Mesendoderm (in vitro differentiated cells): Measurements from ENCODE around the gene VTI1A.

Experiments
- DNase-seq: peaks from one replicate; pipeline ENCODE4 v3.0.0; 2013
- H2AK5ac ChIP-seq: 2 replicates; pipeline ENCODE4 v1.6.1; 2013; ENCODE audit warnings: low read length, inconsistent platforms
- H2BK120ac ChIP-seq: 2 replicates; pipeline ENCODE4 v1.6.1; 2013; ENCODE audit warnings: low read depth, mild to moderate bottlenecking, low read length, moderate library complexity, mixed read lengths
- H2BK15ac ChIP-seq: replicated peaks from 2 replicates; pipeline ENCODE4 v1.6.1; 2013; ENCODE audit warnings: low read depth, mild to moderate bottlenecking, moderate library complexity
- H2BK5ac ChIP-seq: 2 replicates; pipeline ENCODE4 v1.6.1; 2013; ENCODE audit warnings: low read length, inconsistent platforms
- H3K18ac ChIP-seq: 2 replicates; pipeline ENCODE4 v1.6.1; 2013; ENCODE audit warnings: mild to moderate bottlenecking, low read length, mixed read lengths
- H3K23ac ChIP-seq: one replicate; pipeline ENCODE4 v1.6.1; 2013; ENCODE audit warnings: low read length
- H3K27ac ChIP-seq: 2 replicates; pipeline ENCODE4 v1.5.1; 2013; ENCODE audit warnings: low read depth, mild to moderate bottlenecking, inconsistent platforms, low read length, moderate library complexity
- H3K27me3 ChIP-seq: 2 replicates; pipeline ENCODE4 v1.6.1; 2013; ENCODE audit warnings: low read length, control low read depth, mild to moderate bottlenecking, inconsistent platforms; ENCODE audit not compliant: insufficient read depth, poor library complexity
- H3K36me3 ChIP-seq: 2 replicates; pipeline ENCODE4 v1.6.1; 2013; ENCODE audit warnings: low read length, inconsistent platforms; ENCODE audit not compliant: control insufficient read depth, insufficient read depth
- H3K4ac ChIP-seq: one replicate; pipeline ENCODE4 v1.6.1; 2013; ENCODE audit warnings: low read depth, mild to moderate bottlenecking, low read length, moderate library complexity
- H3K4me1 ChIP-seq: 2 replicates; pipeline ENCODE4 v1.6.1; 2013; ENCODE audit warnings: low read depth, low read length, inconsistent platforms; ENCODE audit not compliant: control insufficient read depth
- H3K4me2 ChIP-seq: 2 replicates; pipeline ENCODE4 v1.6.1; 2013; ENCODE audit warnings: low read length
- H3K4me3 ChIP-seq: 2 replicates; pipeline ENCODE4 v1.5.1; 2013; ENCODE audit warnings: mild to moderate bottlenecking, low read length
- H3K56ac ChIP-seq: one replicate; pipeline ENCODE4 v1.6.1; 2013; ENCODE audit warnings: low read length
- H3K79me1 ChIP-seq: 2 replicates; pipeline ENCODE4 v1.6.1; 2013; ENCODE audit warnings: low read length, inconsistent platforms
- H3K79me2 ChIP-seq: 2 replicates; pipeline ENCODE4 v1.6.1; 2013; ENCODE audit warnings: mild to moderate bottlenecking, low read length; ENCODE audit not compliant: control insufficient read depth, insufficient read depth
- H3K9ac ChIP-seq: 2 replicates; pipeline ENCODE4 v1.6.1; 2013; ENCODE audit warnings: low read length, inconsistent platforms
- H4K5ac ChIP-seq: one replicate; pipeline ENCODE4 v1.6.1; 2013; ENCODE audit warnings: low read length
- H4K8ac ChIP-seq: one replicate; pipeline ENCODE4 v1.6.1; 2013; ENCODE audit warnings: low read depth, mild to moderate bottlenecking, control low read depth, low read length, moderate library complexity
- WGBS: extraction: QIAGEN DNeasy Blood & Tissue Kit; methylation state at CpG from one replicate; pipeline ENCODE4 v1.1.7; 2013; ENCODE audit warnings: low lambda C conversion rate, missing lambda C conversion rate; ENCODE audit not compliant: insufficient coverage; ENCODE audit errors: extremely low coverage; 5-methylcytosine and 5-hydroxymethylcytosine counted together

The VTI1A gene

GRCh38 chr10:112407696-112408095 lies 39.3 kb upstream of the VTI1A start:
- H2BK120ac ChIP-seq: no peak overlapping the region
- H3K9ac ChIP-seq: no peak overlapping the region
- no peak overlapping the region for H3K4ac ChIP-seq
- no peak overlapping the region for H3K18ac ChIP-seq
- no peaks in the 10 kb centered on the region for H3K79me1 ChIP-seq
- no peak for DNase-seq
- H3K4me1 ChIP-seq: no peaks in the 10 kb centered on the region
- no peak overlapping the region for H3K27ac ChIP-seq
- H3K79me2 ChIP-seq: no peaks in the 10 kb centered on the region
- H2AK5ac ChIP-seq: no peak overlapping the region
- no peak overlapping the region for H3K4me3 ChIP-seq
- H3K56ac ChIP-seq: no peak overlapping the region
- no peak overlapping the region for H2BK15ac ChIP-seq
- no peak overlapping the region for H4K5ac ChIP-seq
- no peak overlapping the region for H2BK5ac ChIP-seq
- no peak overlapping the region for H3K4me2 ChIP-seq
- no CpG with 5 or more reads among the region's 1 CpG for WGBS
- H3K23ac ChIP-seq: no peak overlapping the region
- no peaks in the 10 kb centered on the region for H3K36me3 ChIP-seq
- no peak overlapping the region for H4K8ac ChIP-seq
- H3K27me3 ChIP-seq: no peaks in the 10 kb centered on the region

GRCh38 chr10:112409299-112409698 lies 37.7 kb upstream of the VTI1A start:
- H2BK15ac ChIP-seq: no peak overlapping the region
- no peak overlapping the region for H3K27ac ChIP-seq
- no peak overlapping the region for H3K4me2 ChIP-seq
- no peaks in the 10 kb centered on the region for H3K4me1 ChIP-seq
- H3K9ac ChIP-seq: no peak overlapping the region
- H2BK5ac ChIP-seq: no peak overlapping the region
- H3K23ac ChIP-seq: no peak overlapping the region
- H3K36me3 ChIP-seq: no peaks in the 10 kb centered on the region
- no peak overlapping the region for H4K5ac ChIP-seq
- no peak overlapping the region for H3K18ac ChIP-seq
- DNase-seq: peak; percentile 30
- H3K79me1 ChIP-seq: no peaks in the 10 kb centered on the region
- H3K56ac ChIP-seq: no peak overlapping the region
- no peaks in the 10 kb centered on the region for H3K79me2 ChIP-seq
- no peak overlapping the region for H4K8ac ChIP-seq
- H3K27me3 ChIP-seq: no peaks in the 10 kb centered on the region
- no peak overlapping the region for H2BK120ac ChIP-seq
- WGBS: no CpG with 5 or more reads among the region's 2 CpGs
- H3K4me3 ChIP-seq: no peak overlapping the region
- no peak overlapping the region for H3K4ac ChIP-seq
- H2AK5ac ChIP-seq: no peak overlapping the region

GRCh38 chr10:112409755-112410154 lies 37.3 kb upstream of the VTI1A start:
- no peaks in the 10 kb centered on the region for H3K36me3 ChIP-seq
- H3K18ac ChIP-seq: no peak overlapping the region
- no peak overlapping the region for H2AK5ac ChIP-seq
- no peaks in the 10 kb centered on the region for H3K4me1 ChIP-seq
- no peak overlapping the region for H3K4me3 ChIP-seq
- no peaks in the 10 kb centered on the region for H3K79me1 ChIP-seq
- no peak overlapping the region for H3K9ac ChIP-seq
- no peaks in the 10 kb centered on the region for H3K27me3 ChIP-seq
- H4K5ac ChIP-seq: no peak overlapping the region
- no peak overlapping the region for H3K56ac ChIP-seq
- H3K23ac ChIP-seq: no peak overlapping the region
- no peak overlapping the region for H4K8ac ChIP-seq
- no peak for DNase-seq
- no peak overlapping the region for H2BK120ac ChIP-seq
- no peaks in the 10 kb centered on the region for H3K79me2 ChIP-seq
- no CpG with 5 or more reads among the region's 4 CpGs for WGBS
- no peak overlapping the region for H2BK5ac ChIP-seq
- no peak overlapping the region for H3K4me2 ChIP-seq
- H3K4ac ChIP-seq: no peak overlapping the region
- no peak overlapping the region for H2BK15ac ChIP-seq
- no peak overlapping the region for H3K27ac ChIP-seq

GRCh38 chr10:112412696-112413095 lies 34.3 kb upstream of the VTI1A start:
- Histone ChIP-seq H3K27ac (no peak overlapping the region), H3K9ac (no peak overlapping the region), H4K5ac (no peak overlapping the region), H2BK15ac (no peak overlapping the region), H3K36me3 (no peaks in the 10 kb centered on the region), H2BK5ac (no peak overlapping the region), H3K4me3 (no peak overlapping the region), H3K4me2 (no peak overlapping the region), H3K56ac (no peak overlapping the region), H3K27me3 (no peaks in the 10 kb centered on the region), H3K4me1 (no peaks in the 10 kb centered on the region), H4K8ac (no peak overlapping the region), H2BK120ac (no peak overlapping the region), H3K79me1 (no peaks in the 10 kb centered on the region), H3K18ac (no peak overlapping the region), H3K79me2 (no peaks in the 10 kb centered on the region), H2AK5ac (no peak overlapping the region), H3K4ac (no peak overlapping the region), H3K23ac (no peak overlapping the region)
- no CpG with 5 or more reads among the region's 2 CpGs for WGBS
- no peak for DNase-seq

GRCh38 chr10:112421731-112422130 lies 25.3 kb upstream of the VTI1A start:
- no peaks in the 10 kb centered on the region for H3K79me1 ChIP-seq
- no CpG with 5 or more reads among the region's 3 CpGs for WGBS
- H3K56ac ChIP-seq: no peak overlapping the region
- H2AK5ac ChIP-seq: no peak overlapping the region
- H2BK5ac ChIP-seq: no peak overlapping the region
- no peak overlapping the region for H3K18ac ChIP-seq
- no peak overlapping the region for H3K23ac ChIP-seq
- H2BK15ac ChIP-seq: no peak overlapping the region
- H4K8ac ChIP-seq: no peak overlapping the region
- no peak overlapping the region for H3K4me3 ChIP-seq
- no peak overlapping the region for H3K4ac ChIP-seq
- H3K4me2 ChIP-seq: no peak overlapping the region
- no peaks in the 10 kb centered on the region for H3K27me3 ChIP-seq
- H3K27ac ChIP-seq: no peak overlapping the region
- no peak overlapping the region for H4K5ac ChIP-seq
- H3K9ac ChIP-seq: no peak overlapping the region
- no peak for DNase-seq
- no peak overlapping the region for H2BK120ac ChIP-seq
- no peaks in the 10 kb centered on the region for H3K79me2 ChIP-seq
- no peaks in the 10 kb centered on the region for H3K36me3 ChIP-seq
- H3K4me1 ChIP-seq: no peaks in the 10 kb centered on the region

GRCh38 chr10:112424651-112425050 lies 22.4 kb upstream of the VTI1A start:
- Histone ChIP-seq H3K27me3 (no peaks in the 10 kb centered on the region), H3K23ac (no peak overlapping the region), H3K4me2 (no peak overlapping the region), H3K4me1 (peaks cover 3% of the 10 kb centered on the region), H2AK5ac (no peak overlapping the region), H2BK5ac (no peak overlapping the region), H4K5ac (no peak overlapping the region), H3K36me3 (no peaks in the 10 kb centered on the region), H2BK120ac (no peak overlapping the region), H3K18ac (no peak overlapping the region), H3K79me1 (no peaks in the 10 kb centered on the region), H3K27ac (no peak overlapping the region), H3K79me2 (no peaks in the 10 kb centered on the region), H3K9ac (no peak overlapping the region), H3K4me3 (no peak overlapping the region), H3K56ac (no peak overlapping the region), H2BK15ac (no peak overlapping the region), H4K8ac (no peak overlapping the region), H3K4ac (no peak overlapping the region)
- no CpG with 5 or more reads among the region's 2 CpGs for WGBS
- no peak for DNase-seq
